Transverse colon (tissue), 4 donors: ENCODE data around the gene NKD1. TPM values are rescaled to one million over a fixed set of nuclear protein-coding genes. Genes with fewer than 3 reads are reported as not detected.

Source experiments
- DNase-seq: peaks from one replicate; pipeline ENCODE4 v3.0.0-alpha.2; 2019
- H3K27ac ChIP-seq, 4 donors: fragments of 200-600 bp; sonication (generic); 2 replicates each; pipeline ENCODE4 v1.5.1; 2016 to 2018; ENCODE audit warnings: inconsistent platforms in 4 of 4
- H3K27me3 ChIP-seq: fragments of 200-600 bp; sonication (generic); 2 replicates; pipeline ENCODE4 v1.5.1; 2017; ENCODE audit warnings: inconsistent platforms
- H3K36me3 ChIP-seq, 4 donors: fragments of 200-600 bp; sonication (generic); 2 replicates each; pipeline ENCODE4 v1.5.1; 2017 to 2019; ENCODE audit warnings: inconsistent platforms in 4 of 4
- H3K4me1 ChIP-seq, 4 donors: fragments of 200-600 bp; sonication (generic); 2 replicates each; pipeline ENCODE4 v1.5.1; 2017 to 2020; ENCODE audit warnings: inconsistent platforms in 4 of 4
- H3K4me3 ChIP-seq, 4 donors: fragments of 200-600 bp; sonication (generic); 1 replicate in 1 of 4; 2 replicates in 3 of 4; pipeline versions ENCODE4 v1.5.1 to v1.6.1; 2017 to 2019; ENCODE audit warnings: inconsistent platforms in 4 of 4
- H3K9me3 ChIP-seq, 2 donors: fragments of 200-600 bp; sonication (generic); 2 replicates each; pipeline ENCODE4 v1.5.1; 2017 to 2019; ENCODE audit warnings: inconsistent platforms in 2 of 2
- EP300 ChIP-seq: sonication (generic); formaldehyde crosslinking; IDR thresholded peaks from one replicate; pipeline ENCODE4 v1.6.1; 2017; ENCODE audit warnings: antibody characterized with exemption, low read depth
- POLR2A ChIP-seq: fragments of 450-650 bp; IDR thresholded peaks from one replicate; pipeline ENCODE4 v1.6.1; 2016; ENCODE audit warnings: antibody characterized with exemption, mild to moderate bottlenecking, moderate library complexity
- POLR2AphosphoS5 ChIP-seq, 3 donors: sonication (generic); formaldehyde crosslinking; IDR thresholded peaks; one replicate each; pipeline ENCODE4 v1.6.1; 2016; ENCODE audit warnings: antibody characterized with exemption in 3 of 3
- WGBS, 2 donors: methylation state at CpG; one replicate each; pipeline ENCODE4 v1.1.5; 2018; ENCODE audit warnings: low coverage in 1 of 2; 5-methylcytosine and 5-hydroxymethylcytosine counted together
- in situ Hi-C, 4 donors: fragments of 200-750 bp; cut with MboI; loops; one replicate each; pipeline versions ENCODE4 v1.15.0 to v1.15.1; 2017; ENCODE audit warnings: low sequenced_read_pairs in 3 of 4, low pct_ligation_motif_present in 1 of 4, low pct_unique_long_range_greater_than_20kb in 1 of 4
- intact Hi-C: fragments of 100-400 bp; cut with DNase I; formaldehyde crosslinking; loops from one replicate; pipeline ENCODE4 v1.15.1; 2023; ENCODE audit warnings: low total_unique reads
- total RNA-seq, 4 donors: library from RNA; depleted of rRNA; stranded (reverse); fragments of >200 nt; gene quantifications; one replicate each; pipeline ENCODE4 v1.1.0, GENCODE V29; 2016
- TF ChIP-seq, protein P1 (sequence below), 5 experiments: fragments of 200-600 bp in 3 of 5; fragments of 450-650 bp in 2 of 5; sonication (generic) in 3 of 5; IDR thresholded peaks; 1 replicate in 2 of 5; 2 replicates in 3 of 5; pipeline ENCODE4 v1.5.1; 2016 to 2017; ENCODE audit warnings: antibody characterized with exemption in 5 of 5, inconsistent platforms in 3 of 5, mild to moderate bottlenecking in 2 of 5, moderate library complexity in 1 of 5

The NKD1 gene, protein sequence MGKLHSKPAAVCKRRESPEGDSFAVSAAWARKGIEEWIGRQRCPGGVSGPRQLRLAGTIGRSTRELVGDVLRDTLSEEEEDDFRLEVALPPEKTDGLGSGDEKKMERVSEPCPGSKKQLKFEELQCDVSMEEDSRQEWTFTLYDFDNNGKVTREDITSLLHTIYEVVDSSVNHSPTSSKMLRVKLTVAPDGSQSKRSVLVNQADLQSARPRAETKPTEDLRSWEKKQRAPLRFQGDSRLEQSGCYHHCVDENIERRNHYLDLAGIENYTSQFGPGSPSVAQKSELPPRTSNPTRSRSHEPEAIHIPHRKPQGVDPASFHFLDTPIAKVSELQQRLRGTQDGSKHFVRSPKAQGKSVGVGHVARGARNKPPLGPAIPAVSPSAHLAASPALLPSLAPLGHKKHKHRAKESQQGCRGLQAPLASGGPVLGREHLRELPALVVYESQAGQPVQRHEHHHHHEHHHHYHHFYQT
- 10 to 100 TPM in 1 of 4 donors, 1 to 10 TPM in 3; 1.7 to 98.1 (median 2.5) TPM for total RNA-seq

DNA sequence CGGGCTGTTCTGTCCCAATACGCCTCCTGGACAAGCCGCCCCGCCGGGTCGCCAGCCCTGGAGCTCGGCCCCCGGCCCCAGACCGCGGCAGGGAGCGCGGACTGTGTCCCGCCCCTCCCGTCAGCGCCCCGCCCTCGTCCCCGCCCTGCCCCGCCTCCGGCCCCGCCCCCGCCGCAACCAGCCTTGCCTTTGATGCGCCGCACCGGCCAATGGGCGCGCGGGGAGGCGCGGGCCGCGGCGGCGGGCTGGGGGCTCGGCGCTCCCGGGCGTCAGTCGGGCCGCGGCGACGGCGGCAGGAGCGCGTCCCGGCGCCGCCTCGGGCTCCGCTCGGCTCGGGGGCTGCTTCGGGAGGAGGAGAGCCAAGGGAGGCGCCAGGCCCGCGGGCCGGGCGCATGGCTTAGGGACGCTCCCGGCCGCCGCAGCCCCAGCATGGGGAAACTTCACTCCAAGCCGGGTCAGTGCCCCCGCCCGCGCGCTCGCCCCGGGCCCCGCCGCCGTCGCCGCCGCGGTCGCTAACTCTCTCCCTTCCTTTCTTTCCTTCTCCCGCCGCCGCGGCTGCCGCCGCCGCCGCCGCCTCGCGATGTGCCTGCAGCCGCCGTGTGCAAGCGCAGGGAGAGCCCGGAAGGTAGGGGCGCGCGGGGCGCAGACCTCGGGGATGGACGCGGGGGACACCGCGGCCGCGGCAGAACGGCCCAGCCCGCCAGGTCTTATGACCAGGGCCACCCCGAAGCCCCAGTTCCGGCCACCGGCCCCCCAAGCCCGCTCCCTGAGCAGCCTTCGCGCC is at the start of gene NKD1:
TSS of gene NKD1 (plus strand) at position 272 of the 784 bp plus-strand sequence. CDS start at position 430, 158 bp downstream.
- no peaks in the 10 kb centered on the region for H3K9me3 ChIP-seq
- peaks cover 0 to 16% (median 3%) of the 10 kb centered on the region in 4 donors for H3K4me1 ChIP-seq
- H3K27ac ChIP-seq: peak within 1 kb of the TSS; percentile 61 to 76 (median 73)
- 1% methylated on average over 84 of the region's 113 CpGs; no CpG with 5 or more reads in 1 of the 2 donors for WGBS, 2 donors
- TF ChIP-seq POLR2AphosphoS5 (IDR thresholded peaks at IDR 0.05): peak in 2 of 3 donors; percentile 26 to 67
- TF ChIP-seq, protein P1, sequence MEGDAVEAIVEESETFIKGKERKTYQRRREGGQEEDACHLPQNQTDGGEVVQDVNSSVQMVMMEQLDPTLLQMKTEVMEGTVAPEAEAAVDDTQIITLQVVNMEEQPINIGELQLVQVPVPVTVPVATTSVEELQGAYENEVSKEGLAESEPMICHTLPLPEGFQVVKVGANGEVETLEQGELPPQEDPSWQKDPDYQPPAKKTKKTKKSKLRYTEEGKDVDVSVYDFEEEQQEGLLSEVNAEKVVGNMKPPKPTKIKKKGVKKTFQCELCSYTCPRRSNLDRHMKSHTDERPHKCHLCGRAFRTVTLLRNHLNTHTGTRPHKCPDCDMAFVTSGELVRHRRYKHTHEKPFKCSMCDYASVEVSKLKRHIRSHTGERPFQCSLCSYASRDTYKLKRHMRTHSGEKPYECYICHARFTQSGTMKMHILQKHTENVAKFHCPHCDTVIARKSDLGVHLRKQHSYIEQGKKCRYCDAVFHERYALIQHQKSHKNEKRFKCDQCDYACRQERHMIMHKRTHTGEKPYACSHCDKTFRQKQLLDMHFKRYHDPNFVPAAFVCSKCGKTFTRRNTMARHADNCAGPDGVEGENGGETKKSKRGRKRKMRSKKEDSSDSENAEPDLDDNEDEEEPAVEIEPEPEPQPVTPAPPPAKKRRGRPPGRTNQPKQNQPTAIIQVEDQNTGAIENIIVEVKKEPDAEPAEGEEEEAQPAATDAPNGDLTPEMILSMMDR (IDR thresholded peaks at IDR 0.05): no peak
- H3K4me3 ChIP-seq: peak within 1 kb of the TSS; percentile 59 to 86 (median 78)
- DNase-seq: peak; percentile 74
- intact Hi-C loops (loop anchor here (5.0 kb wide), 1 partner anchor 79 kb away; no protein-coding TSS in a partner anchor), in situ Hi-C loops (no loop called here)
- no peaks in the 10 kb centered on the region for H3K36me3 ChIP-seq
- peaks cover 30% of the 10 kb centered on the region for H3K27me3 ChIP-seq

DNA sequence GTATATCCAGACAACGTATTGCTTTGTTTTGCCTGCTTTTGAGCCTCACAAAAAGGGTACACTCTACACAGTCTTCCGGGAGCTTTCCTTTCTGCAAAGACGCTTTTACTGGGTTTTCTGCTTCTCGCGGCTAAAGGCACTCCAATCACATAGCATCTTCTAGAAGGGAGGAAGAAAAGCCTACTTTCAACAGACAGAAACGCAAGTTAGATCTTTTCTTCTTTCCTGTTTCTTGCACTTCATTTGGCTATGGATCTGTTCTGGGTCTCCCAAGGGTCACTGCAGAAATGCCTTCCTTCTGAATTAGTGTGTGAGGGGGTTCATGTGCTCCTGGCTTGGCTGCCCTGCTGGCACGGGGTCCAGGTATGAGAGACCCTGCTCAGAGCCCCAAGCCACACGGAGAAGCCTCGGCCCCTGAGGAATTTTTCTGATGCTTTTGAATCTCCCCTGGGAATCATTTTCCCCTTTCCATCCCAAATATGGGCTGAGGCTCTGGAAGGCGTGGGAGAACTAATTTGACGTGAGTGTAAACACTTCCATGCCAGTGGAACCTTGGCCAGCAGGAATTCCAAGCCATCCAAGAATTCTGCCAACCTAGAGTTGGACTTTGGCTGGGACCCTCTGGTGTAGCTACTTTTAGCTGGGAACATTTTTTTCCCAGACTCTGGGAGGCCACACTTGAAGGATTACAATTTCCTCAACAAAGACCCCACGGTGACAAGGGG is 49.6 kb upstream of the NKD1 start:
- H3K4me1 ChIP-seq: no peaks in the 10 kb centered on the region
- WGBS, 2 donors: 64 to 79% methylated on average over 3 to 12 of the region's 12 CpGs
- H3K9me3 ChIP-seq: no peaks in the 10 kb centered on the region
- H3K36me3 ChIP-seq: no peaks in the 10 kb centered on the region
- TF ChIP-seq, protein P1 (IDR thresholded peaks at IDR 0.05): no peak
- TF ChIP-seq EP300 (no peak), POLR2A (no peak), POLR2AphosphoS5 (IDR thresholded peaks at IDR 0.05) (no peak)
- intact Hi-C loops (no loop called here), in situ Hi-C loops (no loop called here)
- no peaks in the 10 kb centered on the region for H3K27me3 ChIP-seq
- DNase-seq: no peak
- no peak overlapping the region for H3K4me3 ChIP-seq
- no peak overlapping the region for H3K27ac ChIP-seq

DNA sequence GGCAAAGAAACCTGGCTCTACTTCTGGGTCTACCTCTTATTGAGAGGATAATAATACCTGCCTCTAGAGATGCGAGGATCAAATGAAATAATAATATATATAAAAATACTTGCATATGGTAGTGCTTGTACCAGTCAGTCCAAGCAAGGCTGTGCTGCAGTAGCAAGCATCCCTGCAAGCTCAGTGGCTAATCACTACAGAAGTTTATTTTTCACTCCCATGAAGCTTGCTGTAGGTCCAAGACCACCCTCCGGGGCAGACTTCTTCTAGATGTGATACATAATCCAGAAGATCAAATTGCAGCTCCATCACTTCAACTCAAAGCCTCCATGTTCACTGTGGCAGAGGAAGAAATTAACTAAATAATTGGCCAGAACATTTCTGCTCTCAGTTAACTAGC is 48.9 kb upstream of the NKD1 start:
- intact Hi-C loops (no loop called here), in situ Hi-C loops (no loop called here)
- no peak overlapping the region for H3K27ac ChIP-seq
- TF ChIP-seq, protein P1 (IDR thresholded peaks at IDR 0.05): no peak
- TF ChIP-seq EP300: no peak
- TF ChIP-seq POLR2A: no peak
- DNase-seq: no peak
- H3K4me3 ChIP-seq: no peak overlapping the region
- WGBS, 2 donors: 94% methylated on average over 2 of the region's 2 CpGs; no CpG with 5 or more reads in 1 of the 2 donors
- H3K9me3 ChIP-seq: no peaks in the 10 kb centered on the region
- H3K4me1 ChIP-seq: no peaks in the 10 kb centered on the region
- no peaks in the 10 kb centered on the region for H3K27me3 ChIP-seq
- H3K36me3 ChIP-seq: no peaks in the 10 kb centered on the region
